SIG-M5 (cell line): ENCODE data around the gene PCDHB14.
"Not testable (repeated sequence)": the region's sequence is repeated elsewhere in the genome, so short reads cannot be mapped to it uniquely, and the experiment has no call there.

Experiments
- DNase-seq: peaks from one replicate; lab custom pipeline; 2025; lab: John Stamatoyannopoulos, UW

The PCDHB14 gene

DNA sequence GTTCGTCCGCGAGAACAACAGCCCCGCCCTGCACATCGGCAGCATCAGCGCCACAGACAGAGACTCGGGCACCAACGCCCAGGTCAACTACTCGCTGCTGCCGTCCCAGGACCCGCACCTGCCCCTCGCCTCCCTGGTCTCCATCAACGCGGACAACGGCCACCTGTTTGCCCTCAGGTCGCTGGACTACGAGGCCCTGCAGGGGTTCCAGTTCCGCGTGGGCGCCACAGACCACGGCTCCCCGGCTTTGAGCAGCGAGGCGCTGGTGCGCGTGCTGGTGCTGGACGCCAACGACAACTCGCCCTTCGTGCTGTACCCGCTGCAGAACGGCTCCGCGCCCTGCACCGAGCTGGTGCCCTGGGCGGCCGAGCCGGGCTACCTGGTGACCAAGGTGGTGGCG is 12.9 kb upstream of the PCDHB14 start:
- not testable (repeated sequence) for DNase-seq

DNA sequence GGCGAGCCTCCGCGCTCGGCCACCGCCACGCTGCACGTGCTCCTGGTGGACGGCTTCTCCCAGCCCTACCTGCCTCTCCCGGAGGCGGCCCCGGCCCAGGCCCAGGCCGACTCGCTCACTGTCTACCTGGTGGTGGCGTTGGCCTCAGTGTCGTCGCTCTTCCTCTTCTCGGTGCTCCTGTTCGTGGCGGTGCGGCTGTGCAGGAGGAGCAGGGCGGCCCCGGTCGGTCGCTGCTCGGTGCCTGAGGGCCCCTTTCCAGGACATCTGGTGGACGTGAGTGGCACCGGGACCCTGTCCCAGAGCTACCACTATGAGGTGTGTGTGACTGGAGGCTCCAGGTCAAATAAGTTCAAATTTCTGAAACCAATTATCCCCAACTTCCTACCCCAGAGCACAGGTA is 12.3 kb upstream of the PCDHB14 start:
- not testable (repeated sequence) for DNase-seq

DNA sequence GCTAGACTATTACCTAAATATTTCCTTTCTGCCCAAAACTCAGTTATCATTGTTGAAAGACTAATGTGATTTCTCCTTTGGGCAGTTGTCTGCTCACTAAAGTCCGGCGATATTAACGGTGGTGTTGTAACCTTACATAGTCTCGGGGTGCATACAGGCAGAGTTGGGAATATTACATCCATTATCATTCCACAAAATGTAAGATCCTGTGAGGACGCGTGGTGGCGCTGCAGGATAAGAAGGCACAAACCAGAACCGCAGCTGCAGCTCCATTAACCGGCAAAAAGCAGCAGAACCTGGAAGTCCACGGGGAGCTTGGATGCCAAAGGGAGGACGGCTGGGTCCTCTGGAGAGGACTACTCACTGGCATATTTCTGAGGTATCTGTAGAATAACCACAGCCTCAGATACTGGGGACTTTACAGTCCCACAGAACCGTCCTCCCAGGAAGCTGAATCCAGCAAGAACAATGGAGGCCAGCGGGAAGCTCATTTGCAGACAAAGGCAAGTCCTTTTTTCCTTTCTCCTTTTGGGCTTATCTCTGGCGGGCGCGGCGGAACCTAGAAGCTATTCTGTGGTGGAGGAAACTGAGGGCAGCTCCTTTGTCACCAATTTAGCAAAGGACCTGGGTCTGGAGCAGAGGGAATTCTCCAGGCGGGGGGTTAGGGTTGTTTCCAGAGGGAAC is 9.3 kb upstream of the PCDHB14 start, which contains the start of gene PCDHB13:
PCDHB13 (plus strand) TSS at position 264 of the 684 bp plus-strand sequence; CDS start at position 469, 205 bp downstream.
- DNase-seq, result not testable (repeated sequence)

DNA sequence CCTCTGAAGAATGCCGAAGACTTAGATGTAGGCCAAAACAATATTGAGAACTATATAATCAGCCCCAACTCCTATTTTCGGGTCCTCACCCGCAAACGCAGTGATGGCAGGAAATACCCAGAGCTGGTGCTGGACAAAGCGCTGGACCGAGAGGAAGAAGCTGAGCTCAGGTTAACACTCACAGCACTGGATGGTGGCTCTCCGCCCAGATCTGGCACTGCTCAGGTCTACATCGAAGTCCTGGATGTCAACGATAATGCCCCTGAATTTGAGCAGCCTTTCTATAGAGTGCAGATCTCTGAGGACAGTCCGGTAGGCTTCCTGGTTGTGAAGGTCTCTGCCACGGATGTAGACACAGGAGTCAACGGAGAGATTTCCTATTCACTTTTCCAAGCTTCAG is 8.6 kb upstream of the PCDHB14 start:
- DNase-seq, result not testable (repeated sequence)

DNA sequence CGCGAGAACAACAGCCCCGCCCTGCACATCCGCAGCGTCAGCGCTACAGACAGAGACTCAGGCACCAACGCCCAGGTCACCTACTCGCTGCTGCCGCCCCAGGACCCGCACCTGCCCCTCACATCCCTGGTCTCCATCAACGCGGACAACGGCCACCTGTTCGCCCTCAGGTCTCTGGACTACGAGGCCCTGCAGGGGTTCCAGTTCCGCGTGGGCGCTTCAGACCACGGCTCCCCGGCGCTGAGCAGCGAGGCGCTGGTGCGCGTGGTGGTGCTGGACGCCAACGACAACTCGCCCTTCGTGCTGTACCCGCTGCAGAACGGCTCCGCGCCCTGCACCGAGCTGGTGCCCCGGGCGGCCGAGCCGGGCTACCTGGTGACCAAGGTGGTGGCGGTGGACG is 7.6 kb upstream of the PCDHB14 start:
- DNase-seq, result not testable (repeated sequence)

DNA sequence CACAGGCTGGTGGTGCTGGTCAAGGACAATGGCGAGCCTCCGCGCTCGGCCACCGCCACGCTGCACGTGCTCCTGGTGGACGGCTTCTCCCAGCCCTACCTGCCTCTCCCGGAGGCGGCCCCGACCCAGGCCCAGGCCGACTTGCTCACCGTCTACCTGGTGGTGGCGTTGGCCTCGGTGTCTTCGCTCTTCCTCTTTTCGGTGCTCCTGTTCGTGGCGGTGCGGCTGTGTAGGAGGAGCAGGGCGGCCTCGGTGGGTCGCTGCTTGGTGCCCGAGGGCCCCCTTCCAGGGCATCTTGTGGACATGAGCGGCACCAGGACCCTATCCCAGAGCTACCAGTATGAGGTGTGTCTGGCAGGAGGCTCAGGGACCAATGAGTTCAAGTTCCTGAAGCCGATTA is 7.1 kb upstream of the PCDHB14 start:
- DNase-seq, result not testable (repeated sequence)

DNA sequence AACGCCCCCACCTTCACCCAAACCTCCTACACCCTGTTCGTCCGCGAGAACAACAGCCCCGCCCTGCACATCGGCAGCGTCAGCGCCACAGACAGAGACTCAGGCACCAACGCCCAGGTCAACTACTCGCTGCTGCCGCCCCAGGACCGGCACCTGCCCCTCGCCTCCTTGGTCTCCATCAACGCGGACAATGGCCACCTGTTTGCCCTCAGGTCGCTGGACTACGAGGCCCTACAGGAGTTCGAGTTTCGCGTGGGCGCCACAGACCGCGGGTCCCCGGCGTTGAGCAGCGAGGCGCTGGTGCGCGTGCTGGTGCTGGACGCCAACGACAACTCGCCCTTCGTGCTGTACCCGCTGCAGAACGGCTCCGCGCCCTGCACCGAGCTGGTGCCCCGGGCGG is 1.7 kb downstream of the PCDHB14 start:
- not testable (repeated sequence) for DNase-seq

DNA sequence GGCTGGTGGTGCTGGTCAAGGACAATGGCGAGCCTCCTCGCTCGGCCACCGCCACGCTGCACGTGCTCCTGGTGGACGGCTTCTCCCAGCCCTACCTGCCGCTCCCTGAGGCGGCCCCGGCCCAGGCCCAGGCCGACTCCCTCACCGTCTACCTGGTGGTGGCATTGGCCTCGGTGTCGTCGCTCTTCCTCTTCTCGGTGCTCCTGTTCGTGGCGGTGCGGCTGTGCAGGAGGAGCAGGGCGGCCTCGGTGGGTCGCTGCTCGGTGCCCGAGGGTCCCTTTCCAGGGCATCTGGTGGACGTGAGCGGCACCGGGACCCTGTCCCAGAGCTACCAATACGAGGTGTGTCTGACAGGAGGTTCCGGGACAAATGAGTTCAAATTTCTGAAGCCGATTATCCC is 2.3 kb downstream of the PCDHB14 start:
- DNase-seq, result not testable (repeated sequence)

DNA sequence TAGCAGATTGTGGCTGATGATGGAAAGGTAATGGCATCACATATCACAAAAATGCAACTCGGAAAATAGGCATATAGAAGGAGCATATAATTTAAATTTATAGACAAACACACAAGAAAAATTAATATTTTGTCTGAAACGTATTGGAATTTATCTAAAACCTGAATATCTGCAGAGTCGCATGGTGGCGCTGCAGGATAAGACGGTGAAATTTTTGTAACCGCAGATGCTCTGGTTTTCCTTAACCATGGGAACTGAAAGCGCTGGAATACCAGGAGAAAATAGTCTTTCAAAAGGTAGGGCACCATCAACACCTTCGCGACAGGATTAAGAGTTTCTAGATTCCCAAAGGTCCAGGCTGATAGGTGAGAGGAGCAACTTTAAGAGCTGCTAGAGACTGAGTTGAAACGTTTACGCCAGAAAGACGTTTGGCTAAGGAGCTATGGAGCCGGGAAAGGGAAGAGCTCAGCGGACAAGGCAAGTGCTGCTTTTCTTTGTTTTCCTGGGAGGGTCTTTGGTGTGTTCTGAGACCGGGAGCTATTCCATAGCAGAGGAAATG is 11.0 kb downstream of the PCDHB14 start:
- DNase-seq, result no peak

DNA sequence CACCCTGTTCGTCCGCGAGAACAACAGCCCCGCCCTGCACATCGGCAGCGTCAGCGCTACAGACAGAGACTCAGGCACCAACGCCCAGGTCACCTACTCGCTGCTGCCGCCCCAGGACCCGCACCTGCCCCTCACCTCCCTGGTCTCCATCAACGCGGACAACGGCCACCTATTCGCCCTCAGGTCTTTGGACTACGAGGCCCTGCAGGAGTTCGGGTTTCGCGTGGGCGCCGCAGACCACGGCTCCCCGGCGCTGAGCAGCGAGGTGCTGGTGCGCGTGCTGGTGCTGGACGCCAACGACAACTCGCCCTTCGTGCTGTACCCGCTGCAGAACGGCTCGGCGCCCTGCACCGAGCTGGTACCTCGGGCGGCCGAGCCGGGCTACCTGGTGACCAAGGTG is 12.8 kb downstream of the PCDHB14 start:
- DNase-seq, result not testable (repeated sequence)

DNA sequence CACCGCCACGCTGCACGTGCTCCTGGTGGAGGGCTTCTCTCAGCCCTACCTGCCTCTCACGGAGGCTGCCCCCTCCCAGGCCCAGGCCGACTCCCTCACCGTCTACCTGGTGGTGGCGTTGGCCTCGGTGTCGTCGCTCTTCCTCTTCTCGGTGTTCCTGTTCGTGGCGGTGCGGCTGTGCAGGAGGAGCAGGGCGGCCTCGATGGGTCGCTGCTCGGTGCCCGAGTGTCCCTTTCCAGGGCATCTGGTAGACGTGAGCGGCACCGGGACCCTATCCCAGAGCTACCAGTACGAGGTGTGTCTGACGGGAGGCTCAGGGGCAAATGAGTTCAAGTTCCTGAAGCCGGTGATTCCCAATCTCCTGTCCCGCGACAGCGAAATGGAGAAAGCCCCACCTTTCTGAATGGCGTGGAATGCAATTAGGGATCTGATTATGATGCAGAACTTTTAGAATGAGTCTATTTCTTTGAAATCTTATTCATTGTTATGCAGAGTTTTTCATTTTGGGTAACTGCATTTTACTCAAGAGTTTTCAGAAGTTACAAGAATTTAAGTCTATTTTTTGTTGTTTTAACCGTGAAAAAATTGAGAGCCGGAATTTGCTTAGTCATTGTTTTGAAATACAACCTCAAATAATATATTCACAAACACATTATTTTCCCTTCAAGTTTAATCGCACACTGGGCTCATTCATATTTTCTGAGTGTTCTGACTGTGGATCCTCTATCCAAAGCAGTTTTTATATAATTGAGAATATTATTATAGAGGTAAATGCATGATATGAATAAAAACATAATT is 13.6 kb downstream of the PCDHB14 start:
- DNase-seq, result no peak

DNA sequence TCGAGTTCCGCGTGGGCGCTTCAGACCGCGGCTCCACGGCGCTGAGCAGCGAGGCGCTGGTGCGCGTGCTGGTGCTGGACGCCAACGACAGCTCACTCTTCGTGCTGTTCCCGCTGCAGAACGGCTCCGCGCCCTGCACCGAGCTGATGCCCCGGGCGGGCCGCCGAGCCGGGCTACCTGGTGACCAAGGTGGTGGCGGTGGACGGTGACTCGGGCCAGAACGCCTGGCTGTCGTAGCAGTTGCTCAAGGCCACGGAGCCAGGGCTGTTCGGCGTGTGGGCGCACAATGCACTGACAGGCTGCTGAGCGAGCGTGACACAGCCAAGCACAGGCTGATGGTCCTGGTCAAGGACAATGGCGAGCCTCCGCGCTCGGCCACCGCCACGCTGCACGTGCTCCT is 18.4 kb downstream of the PCDHB14 start:
- DNase-seq, result no peak

DNA sequence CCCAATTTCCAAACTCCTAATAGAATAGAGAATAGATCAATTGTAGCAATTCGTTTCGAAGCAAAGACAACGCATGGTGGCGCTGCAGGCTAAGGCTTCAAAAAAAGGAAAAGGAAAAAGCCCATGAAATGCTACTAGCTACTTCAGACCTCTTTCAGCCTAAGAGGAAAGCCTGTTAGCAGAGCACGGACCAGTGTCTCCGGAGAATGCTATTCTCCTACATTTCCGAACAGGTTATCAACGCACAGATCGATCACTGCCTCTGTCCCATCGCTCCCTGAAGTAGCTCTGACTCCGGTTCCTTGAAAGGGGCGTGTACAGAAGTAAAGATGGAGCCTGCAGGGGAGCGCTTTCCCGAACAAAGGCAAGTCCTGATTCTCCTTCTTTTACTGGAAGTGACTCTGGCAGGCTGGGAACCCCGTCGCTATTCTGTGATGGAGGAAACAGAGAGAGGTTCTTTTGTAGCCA is 22.1 kb downstream of the PCDHB14 start, which contains the start of gene PCDHB15:
PCDHB15 (plus strand) TSS at position 146 of the 468 bp plus-strand sequence; CDS start at position 330, 184 bp downstream.
- no peak for DNase-seq

DNA sequence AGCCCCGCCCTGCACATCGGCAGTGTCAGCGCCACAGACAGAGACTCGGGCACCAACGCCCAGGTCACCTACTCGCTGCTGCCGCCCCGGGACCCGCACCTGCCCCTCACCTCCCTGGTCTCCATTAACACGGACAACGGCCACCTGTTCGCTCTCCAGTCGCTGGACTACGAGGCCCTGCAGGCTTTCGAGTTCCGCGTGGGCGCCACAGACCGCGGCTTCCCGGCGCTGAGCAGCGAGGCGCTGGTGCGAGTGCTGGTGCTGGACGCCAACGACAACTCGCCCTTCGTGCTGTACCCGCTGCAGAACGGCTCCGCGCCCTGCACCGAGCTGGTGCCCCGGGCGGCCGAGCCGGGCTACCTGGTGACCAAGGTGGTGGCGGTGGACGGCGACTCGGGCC is 23.8 kb downstream of the PCDHB14 start:
- DNase-seq, result not testable (repeated sequence)

DNA sequence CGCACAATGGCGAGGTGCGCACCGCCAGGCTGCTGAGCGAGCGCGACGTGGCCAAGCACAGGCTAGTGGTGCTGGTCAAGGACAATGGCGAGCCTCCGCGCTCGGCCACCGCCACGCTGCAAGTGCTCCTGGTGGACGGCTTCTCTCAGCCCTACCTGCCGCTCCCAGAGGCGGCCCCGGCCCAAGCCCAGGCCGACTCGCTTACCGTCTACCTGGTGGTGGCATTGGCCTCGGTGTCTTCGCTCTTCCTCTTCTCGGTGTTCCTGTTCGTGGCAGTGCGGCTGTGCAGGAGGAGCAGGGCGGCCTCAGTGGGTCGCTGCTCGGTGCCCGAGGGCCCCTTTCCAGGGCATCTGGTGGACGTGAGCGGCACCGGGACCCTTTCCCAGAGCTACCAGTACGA is 24.3 kb downstream of the PCDHB14 start:
- DNase-seq, result not testable (repeated sequence)

DNA sequence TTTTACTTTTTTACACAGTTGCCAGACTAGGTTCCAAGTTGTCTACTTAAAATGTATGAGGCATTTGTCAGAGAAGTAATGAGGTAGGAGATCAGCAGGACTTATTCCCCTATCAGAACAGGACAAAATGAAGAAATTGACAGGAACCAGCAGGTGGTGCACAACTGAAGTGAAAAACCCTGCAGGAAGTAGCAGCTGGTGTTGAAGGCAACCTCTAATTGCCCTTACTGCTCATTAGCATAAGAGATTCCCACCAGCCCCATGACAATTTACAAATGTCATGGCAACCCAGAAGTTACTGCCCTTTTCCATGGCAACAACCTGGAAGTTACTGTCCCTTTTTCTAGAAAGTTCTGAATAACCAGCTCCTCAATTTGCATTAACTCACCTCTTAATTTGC is 27.4 kb downstream of the PCDHB14 start:
- no peak for DNase-seq

DNA sequence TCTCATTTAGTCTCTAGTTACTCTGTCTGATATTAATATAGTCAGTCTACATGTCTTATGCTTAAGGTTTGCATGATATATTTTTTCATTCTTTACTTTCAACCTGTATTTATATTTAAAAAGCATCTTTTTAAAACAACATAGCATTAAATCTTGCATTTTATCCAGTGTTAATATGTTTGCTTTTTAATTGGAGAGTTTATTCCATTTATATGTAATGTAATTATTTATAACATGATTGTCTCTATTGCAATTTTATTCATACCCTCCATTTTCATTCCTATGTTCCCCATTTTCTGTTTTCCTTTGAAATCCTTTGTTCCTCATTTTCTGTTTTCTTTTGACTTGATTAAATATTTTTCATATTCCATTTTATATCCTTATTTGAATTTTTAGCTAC is 35.3 kb downstream of the PCDHB14 start:
- DNase-seq, result no peak

DNA sequence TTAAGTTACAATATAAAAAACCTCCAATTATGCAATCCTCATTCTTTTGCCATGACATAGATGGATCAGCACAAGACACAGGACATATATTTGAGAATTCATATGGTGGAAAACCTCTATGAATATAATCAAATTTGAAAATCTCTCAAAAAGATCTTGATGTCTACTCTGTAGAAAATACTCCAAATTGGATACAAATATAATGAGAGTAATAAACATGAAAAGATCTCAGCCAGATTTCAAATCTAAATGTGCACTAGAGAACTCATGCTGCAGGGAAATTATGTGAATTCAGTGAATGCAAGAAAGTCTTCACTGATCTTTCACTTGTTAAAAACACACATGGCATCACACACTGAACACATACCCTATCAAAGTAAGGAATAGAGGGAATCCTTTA is 35.8 kb downstream of the PCDHB14 start:
- DNase-seq, result no peak

DNA sequence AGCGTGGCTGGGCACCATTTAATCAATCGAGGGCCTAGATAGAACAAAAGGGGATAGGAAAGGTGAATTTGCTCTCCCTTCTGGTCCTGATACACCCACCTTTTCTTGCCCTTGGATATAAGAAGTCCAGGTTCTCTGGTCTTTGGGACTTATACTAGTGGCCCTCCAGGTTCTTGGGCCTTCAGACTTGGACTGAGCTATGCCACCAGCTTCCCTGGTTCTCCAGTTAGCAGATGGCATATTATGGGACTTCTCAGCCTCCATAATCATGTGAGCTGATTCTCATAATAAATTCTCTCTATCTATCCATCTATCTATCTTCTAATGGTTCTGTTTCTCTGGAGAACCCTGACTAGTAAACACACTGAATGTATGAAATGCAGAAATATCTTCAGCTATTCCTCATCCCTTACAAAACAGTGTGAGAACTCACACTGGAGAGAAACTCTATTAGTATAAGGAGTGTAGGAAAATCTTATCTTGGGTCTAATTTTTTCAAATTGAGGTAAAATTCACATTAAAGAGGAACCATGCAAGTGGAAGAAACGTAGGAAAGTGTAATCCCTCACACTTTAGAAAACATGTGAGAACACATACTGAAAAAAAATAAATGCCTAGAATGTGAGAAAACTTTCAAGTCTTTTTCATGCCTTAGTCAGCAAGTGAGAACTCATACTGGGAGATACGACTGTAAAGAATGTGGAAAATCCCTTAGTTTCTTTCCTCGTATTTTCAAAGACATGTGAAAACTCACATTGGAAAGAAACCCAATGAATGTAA is 37.5 kb downstream of the PCDHB14 start:
- no peak for DNase-seq

DNA sequence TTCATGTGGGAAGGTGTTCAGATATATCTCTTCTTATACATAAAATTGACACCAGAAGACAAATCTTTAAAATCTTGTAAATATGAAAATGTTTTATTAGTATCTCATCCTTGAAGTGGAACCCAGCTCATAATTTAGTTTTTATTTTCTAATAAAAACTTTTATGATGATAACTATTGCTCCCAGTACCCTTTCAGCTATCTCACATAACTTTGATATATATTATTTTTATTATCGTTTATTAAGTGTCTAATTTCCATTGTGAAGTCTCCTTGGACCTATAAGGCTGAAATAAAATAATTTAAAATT is 38.0 kb downstream of the PCDHB14 start:
- no peak for DNase-seq

DNA sequence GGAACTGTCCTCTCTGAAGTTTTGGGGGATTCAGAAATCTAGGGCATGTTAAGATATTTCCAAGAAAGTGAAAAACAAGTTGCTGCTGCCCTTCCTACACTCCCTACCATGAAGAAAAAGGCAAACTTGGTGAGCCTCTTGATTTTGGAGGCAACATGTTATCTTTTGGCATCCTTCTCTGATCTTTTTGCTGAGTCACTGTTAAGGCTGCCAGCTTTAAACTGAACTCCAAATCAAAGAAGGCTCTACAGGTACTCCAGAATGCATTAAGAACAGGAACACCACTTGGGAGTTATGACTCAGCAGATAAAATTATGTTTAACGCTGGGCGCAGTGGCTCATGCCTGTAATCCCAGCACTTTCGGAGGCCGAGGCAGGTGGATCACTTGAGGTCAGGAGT is 46.1 kb downstream of the PCDHB14 start:
- DNase-seq, result no peak

DNA sequence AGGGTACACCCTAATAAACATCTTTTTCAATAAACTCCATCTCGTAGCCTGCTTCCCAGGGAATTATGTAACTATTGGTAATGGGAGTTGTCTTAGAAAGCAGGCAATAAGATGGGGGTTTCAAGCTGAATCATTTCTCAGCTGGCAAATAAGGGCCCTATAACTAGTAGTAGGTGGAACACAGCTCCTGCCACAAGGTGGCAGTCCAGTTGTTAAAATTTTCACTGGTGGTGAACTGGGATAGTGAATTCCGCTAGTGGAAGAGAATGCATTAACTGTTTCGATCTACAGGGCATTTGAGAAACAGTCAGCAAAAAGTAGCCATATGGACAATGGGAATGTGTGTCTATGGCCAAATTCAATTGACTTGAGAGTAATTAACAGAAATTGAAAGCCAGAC is 49.8 kb downstream of the PCDHB14 start:
- DNase-seq, result no peak
